HEK293 (cell line): ENCODE measurements around the gene PAX2.

ENCODE experiments used
- CTCF ChIA-PET: fragments of 350-600 bp; formaldehyde crosslinking; extraction: SDS; loops from one replicate; lab custom pipeline; 2021; ENCODE audit warnings: antibody characterized with exemption; lab: Yijun Ruan, JAX
- POLR2A ChIA-PET: fragments of 300-600 bp; formaldehyde crosslinking; extraction: SDS; loops from one replicate; lab custom pipeline; 2020; ENCODE audit warnings: antibody characterized with exemption, inconsistent platforms; lab: Yijun Ruan, JAX
- H3K27ac ChIP-seq: fragments of 200-500 bp; sonication (Bioruptor generic); 2 replicates; pipeline ENCODE4 v1.5.1; 2014; ENCODE audit warnings: low read depth, low read length, control low read depth, inconsistent platforms; ENCODE audit errors: extremely low read depth
- H3K36me3 ChIP-seq, 2 experiments: fragments of 200-500 bp in 1 of 2; sonication (Bioruptor generic) in 1 of 2; 1 replicate in 1 of 2; 2 replicates in 1 of 2; pipeline ENCODE4 v1.5.1; 2014 to 2017; ENCODE audit warnings: inconsistent platforms in 2 of 2, low read length in 2 of 2; ENCODE audit not compliant: control insufficient read depth in 2 of 2, insufficient read depth in 1 of 2
- H3K4me1 ChIP-seq: fragments of 200-500 bp; sonication (Bioruptor generic); 2 replicates; pipeline ENCODE4 v1.5.1; 2014; ENCODE audit warnings: mild to moderate bottlenecking, low read length, inconsistent platforms; ENCODE audit not compliant: control insufficient read depth, insufficient read depth
- H3K4me3 ChIP-seq: 2 replicates; pipeline ENCODE4 v1.5.1; 2011; ENCODE audit warnings: low read depth, mild to moderate bottlenecking, control low read depth, low read length, moderate library complexity
- H3K9me3 ChIP-seq: fragments of 200-500 bp; sonication (Bioruptor generic); 2 replicates; pipeline ENCODE4 v1.5.1; 2014; ENCODE audit warnings: low read depth, low read length, inconsistent platforms; ENCODE audit not compliant: control insufficient read depth, insufficient read depth
- KLF1 ChIP-seq: fragments of 450-650 bp; formaldehyde crosslinking; IDR thresholded peaks from 2 replicates; pipeline ENCODE4 v1.5.1; 2016; ENCODE audit warnings: missing biosample characterization, missing genetic modification characterization
- KLF8 ChIP-seq: fragments of 450-650 bp; formaldehyde crosslinking; IDR thresholded peaks from 2 replicates; pipeline ENCODE4 v1.5.1; 2016; ENCODE audit warnings: missing biosample characterization, missing genetic modification characterization
- RBAK ChIP-seq: fragments of 450-650 bp; formaldehyde crosslinking; IDR thresholded peaks from 2 replicates; pipeline ENCODE4 v1.5.1; 2016; ENCODE audit warnings: missing biosample characterization, missing genetic modification characterization
- SP3 ChIP-seq: fragments of 450-650 bp; formaldehyde crosslinking; IDR thresholded peaks from 2 replicates; pipeline ENCODE4 v1.5.1; 2016; ENCODE audit warnings: missing biosample characterization, missing genetic modification characterization
- TRIM28 ChIP-seq: IDR thresholded peaks from 2 replicates; pipeline ENCODE4 v1.6.1; 2011; ENCODE audit warnings: low read length, control low read depth, borderline replicate concordance
- TSHZ1 ChIP-seq: fragments of 450-650 bp; formaldehyde crosslinking; IDR thresholded peaks from 2 replicates; pipeline ENCODE4 v1.5.1; 2016; ENCODE audit warnings: missing biosample characterization, missing genetic modification characterization, borderline replicate concordance
- ZBTB17 ChIP-seq: fragments of 450-650 bp; formaldehyde crosslinking; IDR thresholded peaks from 2 replicates; pipeline ENCODE4 v1.5.1; 2016; ENCODE audit warnings: missing biosample characterization, missing genetic modification characterization
- ZNF140 ChIP-seq: fragments of 450-650 bp; formaldehyde crosslinking; IDR thresholded peaks from 2 replicates; pipeline ENCODE4 v1.5.1; 2016; ENCODE audit warnings: missing biosample characterization, missing genetic modification characterization
- ZNF184 ChIP-seq: fragments of 450-650 bp; IDR thresholded peaks from 2 replicates; pipeline ENCODE4 v1.5.1; 2018; ENCODE audit warnings: missing biosample characterization, mild to moderate bottlenecking, missing genetic modification characterization
- ZNF654 ChIP-seq: fragments of 450-650 bp; formaldehyde crosslinking; IDR thresholded peaks from 2 replicates; pipeline ENCODE4 v1.5.1; 2016; ENCODE audit warnings: low read depth, missing biosample characterization, missing genetic modification characterization
- ZNF791 ChIP-seq: fragments of 450-650 bp; formaldehyde crosslinking; IDR thresholded peaks from 2 replicates; pipeline ENCODE4 v1.5.1; 2016; ENCODE audit warnings: missing biosample characterization, missing genetic modification characterization
- ZNF837 ChIP-seq: fragments of 450-650 bp; formaldehyde crosslinking; IDR thresholded peaks from 2 replicates; pipeline ENCODE4 v1.5.1; 2016; ENCODE audit warnings: missing biosample characterization, missing genetic modification characterization
- ZSCAN23 ChIP-seq: fragments of 450-650 bp; formaldehyde crosslinking; IDR thresholded peaks from 2 replicates; pipeline ENCODE4 v1.5.1; 2016; ENCODE audit warnings: missing biosample characterization, missing genetic modification characterization
- TF ChIP-seq, protein P1 (sequence below): fragments of 450-650 bp; formaldehyde crosslinking; IDR thresholded peaks from 2 replicates; pipeline ENCODE4 v1.5.1; 2016; ENCODE audit warnings: missing biosample characterization, missing genetic modification characterization, low read depth
- TF ChIP-seq, protein P2 (sequence below): fragments of 450-650 bp; formaldehyde crosslinking; IDR thresholded peaks from 2 replicates; pipeline ENCODE4 v1.5.1; 2016; ENCODE audit warnings: missing biosample characterization, missing genetic modification characterization

The PAX2 gene

DNA sequence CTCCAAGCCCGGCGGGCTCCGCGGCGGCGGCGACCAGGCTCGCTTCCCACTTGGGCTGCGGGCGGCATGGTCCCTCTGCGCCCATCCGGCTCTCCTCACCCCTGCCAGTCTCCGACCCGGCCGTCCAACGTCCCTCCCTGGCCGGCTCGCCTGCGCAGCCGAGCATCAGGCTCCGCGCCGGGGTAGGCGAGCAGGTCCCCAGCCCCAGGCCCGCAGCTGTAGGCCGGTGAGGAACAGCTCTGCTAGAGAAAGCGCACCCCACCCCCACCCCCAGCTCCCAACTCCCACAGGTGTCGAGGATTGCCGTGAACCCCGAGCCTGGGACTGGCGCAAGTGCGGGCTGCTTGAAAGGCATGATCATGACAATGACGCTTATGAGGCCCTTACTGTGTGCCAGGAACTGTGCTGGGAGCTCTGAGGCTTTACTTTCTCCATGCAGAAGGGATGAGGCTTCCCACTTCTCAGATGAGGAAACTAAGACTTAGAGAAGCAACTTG lies 20.8 kb upstream of the PAX2 start (continued):
- TF ChIP-seq KLF8 (tag by site-specific recombination) = no peak
- no peak for TF ChIP-seq ZNF140

- POLR2A ChIA-PET = no interaction called here
- no peaks in the 10 kb centered on the region for H3K36me3 ChIP-seq
- no peak overlapping the region for H3K4me3 ChIP-seq
- no peaks in the 10 kb centered on the region for H3K9me3 ChIP-seq
- H3K27ac ChIP-seq = no peak overlapping the region
- CTCF ChIA-PET = interaction anchor here (0.6 to 1.2 kb wide), 4 partner anchors 46 to 290 kb away, joined by 3 read pairs; no protein-coding TSS in a partner anchor
- TF ChIP-seq TSHZ1 (tag by site-specific recombination) (no peak), SP3 (tag by site-specific recombination) (no peak), KLF1 (tag by site-specific recombination) (no peak), ZSCAN23 (tag by site-specific recombination) (no peak), TRIM28 (no peak), ZNF791 (tag by site-specific recombination) (no peak)
- TF ChIP-seq, protein P1, sequence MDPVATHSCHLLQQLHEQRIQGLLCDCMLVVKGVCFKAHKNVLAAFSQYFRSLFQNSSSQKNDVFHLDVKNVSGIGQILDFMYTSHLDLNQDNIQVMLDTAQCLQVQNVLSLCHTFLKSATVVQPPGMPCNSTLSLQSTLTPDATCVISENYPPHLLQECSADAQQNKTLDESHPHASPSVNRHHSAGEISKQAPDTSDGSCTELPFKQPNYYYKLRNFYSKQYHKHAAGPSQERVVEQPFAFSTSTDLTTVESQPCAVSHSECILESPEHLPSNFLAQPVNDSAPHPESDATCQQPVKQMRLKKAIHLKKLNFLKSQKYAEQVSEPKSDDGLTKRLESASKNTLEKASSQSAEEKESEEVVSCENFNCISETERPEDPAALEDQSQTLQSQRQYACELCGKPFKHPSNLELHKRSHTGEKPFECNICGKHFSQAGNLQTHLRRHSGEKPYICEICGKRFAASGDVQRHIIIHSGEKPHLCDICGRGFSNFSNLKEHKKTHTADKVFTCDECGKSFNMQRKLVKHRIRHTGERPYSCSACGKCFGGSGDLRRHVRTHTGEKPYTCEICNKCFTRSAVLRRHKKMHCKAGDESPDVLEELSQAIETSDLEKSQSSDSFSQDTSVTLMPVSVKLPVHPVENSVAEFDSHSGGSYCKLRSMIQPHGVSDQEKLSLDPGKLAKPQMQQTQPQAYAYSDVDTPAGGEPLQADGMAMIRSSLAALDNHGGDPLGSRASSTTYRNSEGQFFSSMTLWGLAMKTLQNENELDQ (tag by site-specific recombination) = no peak
- TF ChIP-seq, protein P2, sequence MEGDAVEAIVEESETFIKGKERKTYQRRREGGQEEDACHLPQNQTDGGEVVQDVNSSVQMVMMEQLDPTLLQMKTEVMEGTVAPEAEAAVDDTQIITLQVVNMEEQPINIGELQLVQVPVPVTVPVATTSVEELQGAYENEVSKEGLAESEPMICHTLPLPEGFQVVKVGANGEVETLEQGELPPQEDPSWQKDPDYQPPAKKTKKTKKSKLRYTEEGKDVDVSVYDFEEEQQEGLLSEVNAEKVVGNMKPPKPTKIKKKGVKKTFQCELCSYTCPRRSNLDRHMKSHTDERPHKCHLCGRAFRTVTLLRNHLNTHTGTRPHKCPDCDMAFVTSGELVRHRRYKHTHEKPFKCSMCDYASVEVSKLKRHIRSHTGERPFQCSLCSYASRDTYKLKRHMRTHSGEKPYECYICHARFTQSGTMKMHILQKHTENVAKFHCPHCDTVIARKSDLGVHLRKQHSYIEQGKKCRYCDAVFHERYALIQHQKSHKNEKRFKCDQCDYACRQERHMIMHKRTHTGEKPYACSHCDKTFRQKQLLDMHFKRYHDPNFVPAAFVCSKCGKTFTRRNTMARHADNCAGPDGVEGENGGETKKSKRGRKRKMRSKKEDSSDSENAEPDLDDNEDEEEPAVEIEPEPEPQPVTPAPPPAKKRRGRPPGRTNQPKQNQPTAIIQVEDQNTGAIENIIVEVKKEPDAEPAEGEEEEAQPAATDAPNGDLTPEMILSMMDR = no peak
- H3K4me1 ChIP-seq = peaks cover 3% of the 10 kb centered on the region; the same call in 1 of the 2 replicates
These were observed 20.3 kb upstream of the PAX2 start for GRCh38 chr10:100725071-100725471.

DNA sequence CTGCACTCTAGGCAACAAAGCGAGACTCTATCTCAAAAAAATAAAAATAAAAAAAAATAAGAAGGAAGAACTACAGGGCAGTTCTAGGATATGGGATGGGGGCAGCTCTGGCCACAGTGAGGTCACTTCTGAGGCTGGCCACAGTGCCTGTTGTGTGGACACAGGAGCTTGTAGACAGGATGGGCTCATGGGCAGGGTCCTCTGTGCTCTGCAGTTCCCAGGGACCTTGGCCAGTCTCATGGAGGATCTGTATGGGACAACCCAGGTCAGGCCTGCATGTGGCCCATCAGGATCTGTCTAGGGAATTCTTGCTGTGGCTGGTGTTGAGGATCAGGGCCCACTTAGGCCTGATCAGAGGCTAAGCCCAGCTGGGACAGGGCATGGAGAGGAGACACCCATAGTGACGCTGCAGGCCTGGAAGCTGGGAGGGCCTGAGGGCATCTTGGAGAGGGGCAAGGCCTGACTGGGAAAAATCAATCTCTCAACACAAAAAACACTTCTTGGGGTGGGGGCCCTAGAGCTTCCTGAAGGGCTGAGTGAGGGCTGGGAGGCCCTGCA lies 19.4 kb upstream of the PAX2 start:
- Histone ChIP-seq H3K4me1 (peaks cover 5% of the 10 kb centered on the region; the same call in 1 of the 2 replicates), H3K4me3 (no peak overlapping the region), H3K27ac (no peak overlapping the region), H3K36me3 (no peaks in the 10 kb centered on the region), H3K9me3 (no peaks in the 10 kb centered on the region)
- POLR2A ChIA-PET = no interaction called here
- CTCF ChIA-PET = interaction anchor here (0.6 to 4.0 kb wide), 4 partner anchors 14 to 127 kb away, joined by 3 to 37 read pairs (median 4); partner anchors contain the start of gene PAX2
- TF ChIP-seq ZNF837 (no peak), ZNF184 (tag by site-specific recombination) (no peak), ZNF654 (tag by site-specific recombination) (no peak), ZBTB17 (peak; percentile 53; the same call in 1 of the 2 replicates), RBAK (tag by site-specific recombination) (no peak)
- TF ChIP-seq, protein P1 (tag by site-specific recombination) = no peak
